ENCODE measurements around the gene ARID1B. TPM values are rescaled to one million over a fixed set of nuclear protein-coding genes. Genes with fewer than 3 reads are reported as not detected.

ARID1B gene
- total and polyA plus RNA-seq, 2 of the 13 experiments (the other 11 are each of a cell fraction or from before 2014, with no cell fraction given) = 20.1 to 32.6 TPM

- TF ChIP-seq TIGD3 (CRISPR knock-in tag; IDR thresholded peaks at IDR 0.05; ENCODE audit: borderline replicate concordance) (no peak), ZUFSP (CRISPR knock-in tag; IDR thresholded peaks at IDR 0.05; ENCODE audit: borderline replicate concordance) (no peak), ZNF782 (CRISPR knock-in tag; IDR thresholded peaks at IDR 0.05; ENCODE audit: borderline replicate concordance) (no peak), ZNF136 (CRISPR knock-in tag; IDR thresholded peaks at IDR 0.05; ENCODE audit: low read depth) (no peak), USF2 (IDR thresholded peaks at IDR 0.05; ENCODE audit: low read depth, low read length) (no peak), USF2 (CRISPR knock-in tag; IDR thresholded peaks at IDR 0.05; ENCODE audit: borderline replicate concordance) (no peak; the same call in 1 of the 2 replicates), ZNF784 (CRISPR knock-in tag; IDR thresholded peaks at IDR 0.05; ENCODE audit: borderline replicate concordance) (no peak), ZNF549 (CRISPR knock-in tag; IDR thresholded peaks at IDR 0.05) (no peak), ZBTB1 (CRISPR knock-in tag; IDR thresholded peaks at IDR 0.05; ENCODE audit: borderline replicate concordance) (no peak), ZNF160 (CRISPR knock-in tag; IDR thresholded peaks at IDR 0.05) (no peak), CENPBD1 (CRISPR knock-in tag; IDR thresholded peaks at IDR 0.05; ENCODE audit: borderline replicate concordance, low read depth) (no peak), ZNF883 (CRISPR knock-in tag; IDR thresholded peaks at IDR 0.05; ENCODE audit: not compliant biosample characterization) (no peak), ZNF33A (CRISPR knock-in tag; IDR thresholded peaks at IDR 0.05; ENCODE audit: borderline replicate concordance) (no peak), KLF16 (CRISPR knock-in tag; IDR thresholded peaks at IDR 0.05) (no peak)
Measured at GRCh38 chr6:156933201-156934068, 156.3 kb downstream of the ARID1B start (continued).
